NB4 (cell line): ENCODE results near the gene CRTC1.

Experiments
- DNase-seq: peaks from one replicate; pipeline ENCODE4 v3.0.0; 2010; ENCODE audit warnings: low read depth
- H3K4me3 ChIP-seq: one replicate; pipeline ENCODE4 v1.5.1; 2011; ENCODE audit warnings: mild to moderate bottlenecking, low read depth, low read length, moderate library complexity
- CTCF ChIP-seq: IDR thresholded peaks from one replicate; pipeline ENCODE4 v1.5.1; 2012; ENCODE audit warnings: low read depth, low read length
- MAX ChIP-seq: IDR thresholded peaks from 2 replicates; pipeline ENCODE4 v1.6.1; 2011; ENCODE audit warnings: low read depth, low read length
- MYC ChIP-seq: IDR thresholded peaks from 2 replicates; pipeline ENCODE4 v1.6.1; 2011; ENCODE audit warnings: low read depth, low read length
- POLR2A ChIP-seq: IDR thresholded peaks from 2 replicates; pipeline ENCODE4 v1.6.1; 2011; ENCODE audit warnings: mild to moderate bottlenecking; ENCODE audit not compliant: insufficient read length; ENCODE audit errors: extremely low read depth

CRTC1 gene

GRCh38 chr19:18795540-18795939, 112.1 kb downstream of the CRTC1 start:
- DNase-seq, result no peak
- TF ChIP-seq POLR2A (no peak), MYC (no peak), CTCF (no peak), MAX (no peak)
- no peak overlapping the region for H3K4me3 ChIP-seq

- H3K4me3 ChIP-seq, result no peak overlapping the region
- no peak for DNase-seq
- TF ChIP-seq CTCF (no peak), POLR2A (no peak), MYC (no peak), MAX (no peak)
Measured at GRCh38 chr19:18796239-18796638, 112.8 kb downstream of the CRTC1 start.

- H3K4me3 ChIP-seq, result no peak overlapping the region
- TF ChIP-seq MAX (no peak), MYC (no peak), POLR2A (no peak), CTCF (no peak)
- no peak for DNase-seq
Measured at GRCh38 chr19:18798384-18799352, 115.2 kb downstream of the CRTC1 start.

- no peak overlapping the region for H3K4me3 ChIP-seq
- TF ChIP-seq MAX, result no peak
- no peak for TF ChIP-seq POLR2A
- TF ChIP-seq CTCF, result no peak
- TF ChIP-seq MYC, result no peak
- DNase-seq, result no peak
Measured at GRCh38 chr19:18799389-18799970, 116.0 kb downstream of the CRTC1 start.

- no peak for DNase-seq
- no peak for TF ChIP-seq POLR2A
- TF ChIP-seq MAX, result no peak
- no peak for TF ChIP-seq MYC
- TF ChIP-seq CTCF, result no peak
- H3K4me3 ChIP-seq, result no peak overlapping the region
Measured at GRCh38 chr19:18800079-18800478, 116.6 kb downstream of the CRTC1 start.
